Choroid plexus epithelial cell (primary cell): Measurements from ENCODE around the gene FAM185A.

Experiments used
- DNase-seq: peaks from one replicate; pipeline ENCODE4 v3.0.0-alpha.2; 2010; ENCODE audit warnings: low read depth
- H3K4me3 ChIP-seq: 2 replicates; pipeline ENCODE4 v1.5.1; 2011; ENCODE audit warnings: low read depth, mild to moderate bottlenecking, control low read depth, low read length, moderate library complexity
- TF ChIP-seq, protein P1 (sequence below): conservative IDR thresholded peaks from 2 replicates; pipeline ENCODE4 v1.5.1; 2011; ENCODE audit warnings: low read depth, mild to moderate bottlenecking, control low read depth, inconsistent platforms, low read length, moderate library complexity

Gene FAM185A

DNA sequence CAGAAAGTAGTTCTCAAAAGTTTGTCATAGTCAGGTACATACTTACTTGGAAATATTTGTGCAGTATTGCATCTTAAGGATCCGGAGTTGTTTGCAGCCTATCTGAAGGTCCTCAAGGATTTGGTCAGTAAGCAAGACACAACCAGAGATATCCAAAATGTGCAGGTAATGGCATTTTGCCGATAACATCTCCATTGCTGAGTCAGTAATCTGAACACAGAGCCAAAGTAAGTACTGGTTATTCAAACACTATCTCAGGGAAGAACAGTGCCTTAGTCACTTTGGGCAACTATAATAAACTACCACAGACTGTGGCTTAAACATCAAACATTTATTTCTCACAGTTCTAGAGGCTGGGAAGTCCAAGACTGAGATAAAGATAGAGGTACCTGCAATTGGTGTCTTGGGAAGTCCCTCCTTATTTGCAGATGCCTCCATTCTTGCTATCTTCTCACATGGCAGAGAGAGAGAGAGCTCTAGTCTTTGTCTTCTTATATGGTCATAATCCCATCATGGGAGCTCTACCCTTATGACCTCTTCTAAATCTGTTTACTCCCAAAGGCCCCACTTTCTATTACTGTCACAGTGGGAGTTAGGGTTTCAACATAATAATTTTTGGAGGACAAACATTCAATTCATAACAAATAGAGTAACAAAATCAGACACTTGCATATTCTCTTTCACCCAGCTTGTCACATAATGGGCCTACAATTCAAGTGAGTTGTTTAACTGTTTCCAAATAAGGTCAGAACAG, 73.4 kb downstream of the FAM185A start:
- no peak for DNase-seq
- H3K4me3 ChIP-seq: no peak overlapping the region
- TF ChIP-seq, protein P1, sequence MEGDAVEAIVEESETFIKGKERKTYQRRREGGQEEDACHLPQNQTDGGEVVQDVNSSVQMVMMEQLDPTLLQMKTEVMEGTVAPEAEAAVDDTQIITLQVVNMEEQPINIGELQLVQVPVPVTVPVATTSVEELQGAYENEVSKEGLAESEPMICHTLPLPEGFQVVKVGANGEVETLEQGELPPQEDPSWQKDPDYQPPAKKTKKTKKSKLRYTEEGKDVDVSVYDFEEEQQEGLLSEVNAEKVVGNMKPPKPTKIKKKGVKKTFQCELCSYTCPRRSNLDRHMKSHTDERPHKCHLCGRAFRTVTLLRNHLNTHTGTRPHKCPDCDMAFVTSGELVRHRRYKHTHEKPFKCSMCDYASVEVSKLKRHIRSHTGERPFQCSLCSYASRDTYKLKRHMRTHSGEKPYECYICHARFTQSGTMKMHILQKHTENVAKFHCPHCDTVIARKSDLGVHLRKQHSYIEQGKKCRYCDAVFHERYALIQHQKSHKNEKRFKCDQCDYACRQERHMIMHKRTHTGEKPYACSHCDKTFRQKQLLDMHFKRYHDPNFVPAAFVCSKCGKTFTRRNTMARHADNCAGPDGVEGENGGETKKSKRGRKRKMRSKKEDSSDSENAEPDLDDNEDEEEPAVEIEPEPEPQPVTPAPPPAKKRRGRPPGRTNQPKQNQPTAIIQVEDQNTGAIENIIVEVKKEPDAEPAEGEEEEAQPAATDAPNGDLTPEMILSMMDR: no peak

DNA sequence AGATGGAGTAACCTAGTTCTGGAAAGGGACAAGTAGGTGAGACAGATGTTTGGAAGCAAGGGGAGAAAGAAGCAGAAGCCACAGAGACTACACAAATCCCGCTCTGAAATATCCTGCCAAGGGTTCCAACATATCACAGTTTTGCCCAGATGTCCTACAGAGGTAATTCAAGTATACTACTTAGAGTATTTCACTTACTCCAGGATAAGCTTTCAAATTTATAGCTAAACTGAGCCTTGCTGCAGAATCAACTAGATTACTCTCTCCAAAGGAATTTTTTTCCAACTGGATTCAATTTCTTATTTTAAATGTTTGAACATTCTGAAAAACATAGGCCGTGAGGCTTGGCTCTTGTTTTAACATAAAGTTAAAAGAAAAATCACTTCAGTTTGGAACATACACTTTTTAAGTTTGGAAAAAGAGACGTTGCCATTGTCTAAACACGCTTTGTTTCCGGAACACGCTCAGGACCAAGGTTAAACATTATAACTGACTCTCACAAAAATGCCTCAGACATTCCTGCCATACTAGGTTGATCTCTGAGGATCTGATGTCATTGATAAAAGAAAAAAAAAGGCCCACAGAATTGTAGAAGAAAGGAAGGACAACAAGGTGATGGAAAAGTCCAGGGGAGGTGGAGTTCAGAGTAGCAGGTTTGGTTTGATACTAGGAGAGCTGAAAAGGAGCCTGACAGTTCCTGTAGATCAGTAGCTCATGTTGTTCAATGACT, 74.8 kb downstream of the FAM185A start:
- no peak overlapping the region for H3K4me3 ChIP-seq
- DNase-seq: no peak
- TF ChIP-seq, protein P1: no peak

DNA sequence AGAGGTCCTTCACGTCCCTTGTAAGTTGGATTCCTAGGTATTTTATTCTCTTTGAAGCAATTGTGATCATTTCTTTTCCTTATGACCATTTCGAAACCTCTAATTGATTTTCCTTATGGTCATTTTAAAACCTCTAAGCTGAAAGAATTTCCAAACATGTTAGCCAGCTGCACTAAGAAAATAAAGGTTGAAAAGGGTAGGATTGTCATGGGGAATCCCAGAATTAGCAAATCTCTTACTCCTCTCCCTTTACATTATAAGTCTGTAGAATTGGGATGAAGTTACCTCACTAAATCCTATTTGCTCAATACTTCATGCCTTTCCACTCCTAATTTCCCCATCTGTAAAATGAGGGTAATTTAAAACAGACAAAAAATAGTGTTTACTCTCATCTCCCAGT, 79.5 kb downstream of the FAM185A start:
- H3K4me3 ChIP-seq: no peak overlapping the region
- DNase-seq: peak; percentile 44
- TF ChIP-seq, protein P1: no peak

DNA sequence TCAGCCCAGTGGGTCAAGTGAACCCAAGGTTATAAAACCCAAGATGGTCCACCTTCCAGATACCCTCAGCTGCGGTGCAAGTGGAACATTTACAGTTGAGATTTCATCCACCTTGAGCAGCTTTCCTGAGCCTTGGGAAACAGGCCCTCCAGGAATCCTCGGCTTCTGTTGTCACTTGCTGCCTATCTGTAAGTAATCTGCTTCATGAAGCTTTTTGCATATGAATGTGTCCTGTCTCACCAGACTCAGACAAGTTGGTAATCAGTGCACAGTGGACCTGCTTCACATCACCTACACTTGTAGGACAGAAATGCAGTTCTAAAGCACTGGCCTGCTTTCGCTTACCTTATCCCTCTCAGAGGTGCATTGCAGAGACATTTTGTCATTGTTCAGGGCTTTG, 80.3 kb downstream of the FAM185A start:
- H3K4me3 ChIP-seq: no peak overlapping the region
- TF ChIP-seq, protein P1: no peak
- no peak for DNase-seq

- no peak overlapping the region for H3K4me3 ChIP-seq
- TF ChIP-seq, protein P1: no peak
- DNase-seq: peak; percentile 55
Observed at GRCh38 chr7:102830197-102830596, 81.4 kb downstream of the FAM185A start.

- no peak for DNase-seq
- TF ChIP-seq, protein P1: no peak
- H3K4me3 ChIP-seq: no peak overlapping the region
Observed at GRCh38 chr7:102832674-102833073, 83.9 kb downstream of the FAM185A start.
